Stimulated activated CD8-positive, alpha-beta memory T cell treated with anti-CD3 and anti-CD28 coated beads, Interleukin-15, amount 100 ng/mL, for 1 hour (primary cell): ENCODE results near the gene CACNA2D3.

Experiments used
- DNase-seq: peaks from one replicate; pipeline ENCODE4 v3.0.0-alpha.2; 2020; ENCODE audit warnings: low read depth

The CACNA2D3 gene

DNA sequence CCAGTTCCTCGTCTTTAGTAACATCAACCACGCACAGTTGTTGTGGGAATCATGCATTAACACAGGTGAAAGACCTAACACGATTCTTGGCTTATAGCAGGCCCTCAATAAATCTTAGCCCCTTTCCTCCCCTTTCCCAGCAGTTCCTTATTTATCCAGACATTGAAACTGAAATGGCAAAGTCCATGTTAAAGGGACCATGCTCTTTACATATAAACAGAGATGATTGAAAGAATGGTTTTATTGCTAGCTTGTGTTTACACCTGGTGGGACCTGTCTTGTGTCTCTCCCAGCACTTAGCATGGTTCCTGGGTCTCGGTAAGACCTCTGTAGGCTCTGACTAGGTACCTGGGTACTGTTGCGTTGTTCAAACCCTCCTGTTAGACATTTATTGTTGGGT is 553.7 kb downstream of the CACNA2D3 start:
- no peak for DNase-seq

DNA sequence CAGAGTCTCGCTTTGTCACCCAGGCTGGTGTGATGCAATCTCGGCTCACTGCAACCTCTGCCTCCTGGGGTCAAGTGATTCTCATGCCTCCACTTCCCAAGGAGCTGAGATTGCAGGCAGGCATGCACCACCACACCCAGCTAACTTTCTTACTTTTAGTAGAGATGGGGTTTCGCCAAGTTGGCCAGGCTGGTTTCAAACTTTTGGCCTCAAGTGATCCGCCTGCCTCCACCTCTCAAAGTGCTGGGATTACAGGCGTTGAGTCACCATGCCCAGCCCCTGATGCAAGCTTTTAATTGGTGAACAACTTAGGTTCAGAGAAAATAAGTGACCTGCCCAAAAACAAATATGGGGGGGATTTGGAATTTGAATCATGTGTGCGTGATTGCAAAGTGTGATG is 559.4 kb downstream of the CACNA2D3 start:
- no peak for DNase-seq

DNA sequence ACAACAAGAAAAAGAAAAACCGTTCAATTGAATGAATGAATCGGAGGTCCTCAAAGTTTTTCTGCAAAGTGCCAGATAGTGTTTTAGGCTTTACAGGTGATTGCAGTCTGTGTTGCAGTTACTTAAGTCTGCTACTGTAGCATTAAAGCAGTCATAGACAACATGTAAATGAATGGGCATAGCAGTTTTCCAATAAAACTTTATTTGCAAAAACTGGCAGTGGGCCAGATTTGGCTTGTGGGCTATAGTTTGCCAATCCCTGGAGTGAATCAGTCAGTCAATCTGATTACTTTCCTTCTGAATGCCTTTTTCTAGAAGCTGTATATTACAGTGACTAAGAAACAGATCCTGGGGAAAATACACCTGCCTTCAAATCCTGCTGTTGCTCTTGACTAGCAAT is 562.9 kb downstream of the CACNA2D3 start:
- no peak for DNase-seq

DNA sequence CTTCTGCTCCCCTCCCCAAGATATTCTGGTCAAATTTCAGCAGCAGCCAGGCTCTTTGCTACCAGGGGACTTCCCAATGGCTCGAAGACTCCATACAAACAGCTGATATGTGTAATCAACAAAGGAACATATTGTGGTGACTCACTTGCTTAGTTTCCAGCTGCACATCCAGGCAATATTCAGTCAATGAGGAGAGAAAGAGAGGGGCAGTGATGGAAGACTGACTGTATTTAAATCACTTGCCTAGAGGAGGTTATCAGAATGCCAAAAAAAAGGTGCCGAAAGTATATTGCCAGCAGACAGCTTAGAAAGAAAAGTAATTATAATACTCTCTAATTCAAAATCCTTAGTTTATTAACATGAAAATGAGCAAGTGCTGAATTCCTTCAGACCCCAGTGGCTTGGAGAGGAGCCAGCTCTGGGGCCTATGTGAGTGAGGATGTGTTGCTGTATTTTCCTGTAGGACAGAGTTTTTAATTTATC is 569.0 kb downstream of the CACNA2D3 start:
- DNase-seq: no peak

DNA sequence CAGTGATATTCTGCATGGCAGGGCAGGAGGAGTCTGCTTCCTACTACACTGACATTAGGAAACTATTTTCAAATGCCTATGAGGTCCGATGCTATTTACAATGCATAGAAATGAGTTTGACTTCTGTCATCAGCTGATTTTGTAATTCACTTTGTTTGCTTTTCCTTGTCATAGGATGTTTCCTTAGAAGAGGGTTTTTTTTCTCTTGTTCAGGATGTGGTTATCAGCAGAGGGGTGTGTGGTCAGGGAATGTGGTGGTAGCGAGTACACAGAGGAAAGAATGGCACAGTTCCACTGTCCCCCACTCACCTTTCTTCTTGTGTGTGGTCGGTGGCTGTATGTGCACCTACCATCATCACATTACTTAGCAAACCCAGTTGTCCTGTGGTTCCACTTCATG is 574.0 kb downstream of the CACNA2D3 start:
- DNase-seq: no peak

DNA sequence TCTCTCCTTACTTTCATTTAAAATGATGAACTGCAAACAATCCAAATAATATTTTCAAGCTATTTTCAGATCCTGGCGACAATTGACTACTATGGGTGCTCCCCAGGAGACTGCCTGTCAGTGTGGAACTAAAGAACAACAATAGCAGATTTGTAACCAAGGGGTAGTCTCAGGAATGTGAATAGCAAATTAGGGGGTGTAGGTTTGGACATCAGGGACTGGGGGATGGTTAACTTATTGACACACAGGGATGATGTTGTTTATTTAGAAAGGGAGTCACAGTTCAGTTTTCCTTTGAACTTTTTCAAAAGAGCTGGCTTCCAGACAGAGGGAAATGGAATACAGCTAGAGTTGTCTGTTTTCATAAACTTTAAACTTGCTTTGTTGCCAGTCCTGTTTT is 575.7 kb downstream of the CACNA2D3 start:
- no peak for DNase-seq

DNA sequence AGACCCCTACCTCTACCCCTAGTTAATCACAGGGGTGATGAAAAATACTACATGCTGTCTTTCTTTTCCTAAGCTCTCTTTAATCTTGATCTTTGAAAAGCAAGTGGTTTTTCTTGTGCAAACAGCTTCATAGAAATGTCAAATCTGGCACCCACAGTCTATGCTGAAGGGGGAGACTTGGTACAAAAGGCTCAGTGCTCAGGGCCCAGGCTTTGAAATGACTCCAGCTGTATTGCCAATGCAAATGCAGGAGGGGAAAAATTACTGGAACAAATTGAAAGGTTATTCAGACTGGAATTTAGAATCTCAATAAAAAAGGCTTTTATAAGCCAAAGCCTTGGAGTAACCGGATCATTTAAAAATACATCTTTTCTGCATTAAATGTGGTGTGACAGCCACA is 581.6 kb downstream of the CACNA2D3 start:
- DNase-seq: no peak

DNA sequence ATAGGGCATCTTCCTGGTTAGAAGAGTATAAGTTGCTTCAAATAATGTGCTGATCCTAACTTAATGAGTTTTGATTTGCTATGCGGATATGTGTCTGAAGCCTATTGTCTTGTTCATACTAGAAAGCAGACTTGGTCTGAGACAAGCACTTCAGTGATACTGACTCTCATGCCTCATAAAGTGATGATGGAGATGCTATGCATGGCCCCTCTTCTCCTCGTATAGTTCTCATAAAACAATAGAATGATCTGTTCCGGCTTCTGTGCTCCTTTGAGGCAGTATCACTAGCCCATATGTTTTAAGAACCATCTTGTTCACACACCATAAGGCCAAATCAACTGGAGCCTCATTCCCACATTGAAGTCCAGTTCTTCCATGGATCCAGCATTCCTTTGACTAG is 583.4 kb downstream of the CACNA2D3 start:
- DNase-seq: no peak

DNA sequence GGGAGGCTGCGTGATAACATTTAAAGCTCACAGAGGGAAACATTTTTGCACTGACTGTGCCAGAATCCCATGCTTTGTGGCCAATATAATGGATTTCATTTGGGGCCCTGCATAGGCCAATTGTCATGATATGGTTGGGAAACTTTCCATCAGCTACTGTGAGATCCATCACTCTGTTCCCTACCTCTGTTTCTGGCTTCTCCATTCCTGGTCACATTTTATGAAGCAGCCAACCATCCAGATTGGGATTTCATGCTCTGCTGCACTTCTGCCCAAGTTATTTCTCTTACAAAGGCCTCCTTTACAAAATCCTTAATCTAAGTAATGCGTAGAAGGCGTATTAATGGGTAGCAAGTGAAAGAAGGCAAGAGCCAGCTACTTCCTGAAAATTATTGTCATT is 584.4 kb downstream of the CACNA2D3 start:
- no peak for DNase-seq

DNA sequence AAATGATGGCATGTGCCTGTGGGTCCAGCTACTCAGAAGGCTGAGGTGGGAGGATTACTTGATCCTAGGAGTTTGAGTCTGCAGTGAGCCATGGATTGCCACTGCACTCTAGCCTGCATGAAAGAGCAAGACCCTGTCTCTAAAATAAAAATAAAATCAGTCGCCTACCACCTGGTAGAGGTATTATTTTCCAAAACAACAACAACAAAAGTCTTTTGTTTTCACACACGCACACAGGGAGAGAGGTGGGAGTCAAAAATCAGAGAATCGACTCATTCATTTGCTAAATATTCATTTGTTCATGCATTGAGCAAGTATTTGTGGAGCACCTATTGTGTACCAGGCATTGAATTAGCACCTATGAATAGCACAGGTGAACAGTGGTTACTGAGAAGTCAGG is 587.4 kb downstream of the CACNA2D3 start:
- DNase-seq: no peak

DNA sequence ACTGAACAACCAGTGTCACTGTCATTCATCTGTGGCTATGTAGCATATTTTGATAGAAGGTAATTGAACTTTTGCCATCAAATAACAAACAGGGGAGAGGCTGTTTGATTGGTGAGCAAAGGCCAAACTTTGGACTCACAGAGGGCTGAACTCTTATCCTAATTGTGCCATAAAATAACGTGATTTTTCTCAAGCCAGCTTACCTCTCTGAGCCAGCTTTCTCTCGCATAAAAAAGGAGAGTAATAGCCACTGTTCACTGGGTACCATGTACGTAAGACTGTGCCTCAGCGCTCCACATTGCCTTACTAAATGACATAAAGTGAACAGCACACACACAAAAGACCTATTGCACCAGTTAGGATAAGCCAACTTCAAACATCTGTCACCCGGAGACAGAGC is 588.6 kb downstream of the CACNA2D3 start:
- no peak for DNase-seq

DNA sequence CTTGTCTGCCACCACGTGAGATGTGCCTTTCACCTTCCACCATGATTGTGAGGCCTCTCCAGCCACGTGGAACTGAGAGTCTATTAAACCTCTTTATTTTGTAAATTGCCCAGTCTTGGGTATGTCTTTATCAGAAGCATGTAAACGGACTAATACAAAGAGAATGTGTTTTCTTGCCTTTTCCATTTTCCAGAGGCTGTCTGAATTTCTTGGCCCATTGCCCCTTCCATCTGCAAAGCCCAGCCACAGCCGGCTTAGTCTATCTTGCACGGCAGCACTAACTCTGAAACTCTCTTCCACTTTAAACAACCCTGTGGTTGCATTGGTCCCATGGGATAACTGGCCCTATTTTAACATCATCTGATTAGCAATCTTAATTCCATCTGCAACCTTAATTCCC is 590.2 kb downstream of the CACNA2D3 start:
- DNase-seq: no peak

DNA sequence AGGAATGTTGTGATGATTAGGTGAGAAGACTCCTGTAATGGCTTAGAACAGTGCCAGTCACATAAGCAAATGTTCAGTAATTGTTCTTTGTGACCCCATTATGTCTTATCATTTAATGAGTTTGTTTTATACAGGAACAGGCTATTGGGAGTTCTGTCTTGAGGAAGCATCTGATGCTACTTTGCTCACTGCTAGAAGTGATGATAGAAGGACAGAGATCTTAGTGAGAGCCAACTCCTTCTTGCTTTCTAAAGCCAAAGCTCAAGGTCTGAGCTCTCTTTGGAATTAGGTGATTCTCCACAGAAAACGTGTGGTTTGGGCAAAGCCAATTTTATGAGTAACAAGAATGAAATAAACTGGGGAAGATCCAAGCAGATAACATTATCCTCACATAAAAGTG is 590.7 kb downstream of the CACNA2D3 start:
- DNase-seq: no peak

DNA sequence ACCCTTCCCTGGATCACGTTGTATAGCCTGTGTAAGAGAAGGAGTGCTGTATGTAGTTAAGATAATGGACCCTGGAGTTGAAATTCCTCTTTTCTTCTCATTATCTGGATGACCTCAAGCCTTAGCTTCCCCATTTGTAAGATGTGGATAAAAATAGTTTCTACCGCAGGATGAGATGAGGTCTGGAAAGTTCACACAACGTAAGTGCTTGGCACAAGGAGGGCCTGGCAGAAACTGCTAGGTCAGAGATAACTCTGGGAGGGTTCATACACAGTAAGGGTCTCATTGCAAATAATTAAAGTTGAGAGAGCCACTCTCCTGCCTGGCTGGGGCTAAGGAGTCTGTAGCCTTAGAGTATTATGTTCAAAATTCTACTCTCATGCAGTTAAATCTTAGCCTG is 591.1 kb downstream of the CACNA2D3 start:
- no peak for DNase-seq

DNA sequence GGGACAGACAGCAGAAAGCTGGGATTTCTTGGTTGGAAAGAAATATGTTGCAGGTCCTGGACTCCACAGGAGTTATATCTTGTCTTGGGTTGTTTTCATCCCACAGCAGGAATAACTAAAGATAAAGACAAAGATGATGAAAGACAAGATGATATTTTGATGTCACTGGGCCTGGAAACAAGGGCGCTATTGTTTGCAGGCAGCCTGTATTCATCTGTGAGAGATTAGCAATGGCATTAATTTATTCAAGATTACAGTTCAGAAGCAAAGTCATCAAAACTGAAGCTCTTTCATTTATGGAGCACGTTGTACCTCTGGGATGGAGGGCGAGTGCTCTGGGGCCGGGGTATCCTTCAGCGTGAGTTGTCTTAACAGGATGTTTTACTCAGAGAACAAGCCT is 591.7 kb downstream of the CACNA2D3 start:
- DNase-seq: no peak

DNA sequence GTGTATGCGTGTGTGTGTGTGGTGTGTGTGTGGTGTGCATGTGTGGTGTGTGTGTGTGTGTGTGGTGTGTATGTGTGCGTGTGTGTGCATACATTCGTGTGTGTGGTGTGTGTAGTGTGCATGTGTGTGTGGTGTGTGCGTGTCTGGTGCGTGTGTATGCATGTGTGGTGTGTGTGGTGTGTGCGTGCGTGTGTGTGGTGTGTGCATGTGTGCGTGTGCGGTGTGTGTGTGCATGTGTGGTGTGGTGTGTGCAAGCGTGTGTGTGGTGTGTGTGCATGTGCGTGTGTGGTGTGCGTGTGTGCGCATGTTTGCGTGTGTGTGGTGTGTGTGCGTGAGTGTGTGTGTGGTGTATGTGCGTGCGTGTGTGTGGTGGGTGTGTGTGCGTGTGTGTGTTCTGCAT is 595.2 kb downstream of the CACNA2D3 start:
- DNase-seq: no peak

DNA sequence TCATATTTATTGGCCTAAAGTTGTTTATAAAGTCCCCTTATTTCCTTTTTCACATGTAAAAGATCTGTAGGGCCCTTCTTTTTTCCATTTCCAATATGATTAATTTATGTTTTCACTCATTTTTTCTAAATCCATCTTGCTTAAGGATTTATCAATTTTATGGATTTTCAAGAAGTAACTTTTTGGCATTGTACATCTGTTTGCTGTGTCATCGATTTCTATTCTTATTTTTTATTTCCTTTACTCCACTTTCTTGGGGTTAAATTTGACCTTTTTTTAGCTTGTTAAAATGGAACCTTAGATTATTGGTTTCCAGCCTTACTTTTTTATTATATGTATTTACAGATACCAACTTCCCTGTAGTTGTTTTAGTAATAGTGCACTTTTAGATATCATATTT is 597.6 kb downstream of the CACNA2D3 start:
- no peak for DNase-seq

DNA sequence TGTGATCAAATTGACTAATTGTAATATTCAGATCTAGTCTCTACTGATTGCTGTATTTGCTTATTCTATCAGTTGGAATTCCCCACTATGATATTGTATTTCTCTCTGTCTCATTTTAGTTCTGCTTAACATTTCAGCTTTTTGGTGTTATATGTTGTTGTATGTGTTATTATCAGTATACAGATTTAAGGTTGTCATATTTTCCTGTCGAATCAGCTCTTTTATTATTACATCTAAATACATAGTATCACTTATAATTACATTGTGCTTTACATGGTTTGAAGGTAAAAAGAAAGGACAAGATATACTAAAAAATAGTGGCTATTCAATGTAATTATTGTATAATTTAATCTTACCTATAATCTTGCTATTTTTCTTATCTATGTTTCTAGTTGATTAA is 598.3 kb downstream of the CACNA2D3 start:
- no peak for DNase-seq

DNA sequence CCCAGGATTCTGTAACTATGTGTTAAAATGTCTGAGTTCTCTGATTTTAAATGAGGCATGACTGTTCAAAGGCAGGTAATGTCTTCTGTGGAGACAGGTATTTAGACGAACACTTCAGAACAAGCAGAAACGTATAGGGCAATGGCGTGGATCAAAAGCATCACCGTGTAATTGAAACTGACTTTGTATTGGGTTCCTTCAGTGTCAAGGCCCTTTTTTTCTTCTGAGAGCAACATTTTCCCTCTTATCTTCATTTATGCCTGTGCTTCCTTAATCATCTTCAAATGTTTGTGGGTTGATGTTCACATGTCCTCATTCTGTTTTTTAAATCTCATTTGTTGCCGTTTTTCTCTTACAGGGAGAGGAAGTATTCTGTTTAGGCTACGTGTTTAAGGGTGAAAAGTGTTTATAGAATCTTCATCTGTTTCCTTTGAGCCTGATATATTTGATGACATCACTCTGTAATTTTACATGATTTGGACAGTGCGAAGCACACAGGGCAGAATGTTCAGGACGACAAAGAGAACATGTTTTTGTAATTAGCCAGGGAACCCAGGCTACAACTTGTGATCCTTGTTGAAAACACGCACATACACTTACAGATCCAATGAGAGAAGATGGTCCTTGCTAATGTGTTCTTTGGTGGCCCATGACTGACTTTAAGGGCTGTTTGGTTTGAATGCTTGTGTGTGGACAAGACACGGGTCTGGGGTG is 609.5 kb downstream of the CACNA2D3 start:
- no peak for DNase-seq

DNA sequence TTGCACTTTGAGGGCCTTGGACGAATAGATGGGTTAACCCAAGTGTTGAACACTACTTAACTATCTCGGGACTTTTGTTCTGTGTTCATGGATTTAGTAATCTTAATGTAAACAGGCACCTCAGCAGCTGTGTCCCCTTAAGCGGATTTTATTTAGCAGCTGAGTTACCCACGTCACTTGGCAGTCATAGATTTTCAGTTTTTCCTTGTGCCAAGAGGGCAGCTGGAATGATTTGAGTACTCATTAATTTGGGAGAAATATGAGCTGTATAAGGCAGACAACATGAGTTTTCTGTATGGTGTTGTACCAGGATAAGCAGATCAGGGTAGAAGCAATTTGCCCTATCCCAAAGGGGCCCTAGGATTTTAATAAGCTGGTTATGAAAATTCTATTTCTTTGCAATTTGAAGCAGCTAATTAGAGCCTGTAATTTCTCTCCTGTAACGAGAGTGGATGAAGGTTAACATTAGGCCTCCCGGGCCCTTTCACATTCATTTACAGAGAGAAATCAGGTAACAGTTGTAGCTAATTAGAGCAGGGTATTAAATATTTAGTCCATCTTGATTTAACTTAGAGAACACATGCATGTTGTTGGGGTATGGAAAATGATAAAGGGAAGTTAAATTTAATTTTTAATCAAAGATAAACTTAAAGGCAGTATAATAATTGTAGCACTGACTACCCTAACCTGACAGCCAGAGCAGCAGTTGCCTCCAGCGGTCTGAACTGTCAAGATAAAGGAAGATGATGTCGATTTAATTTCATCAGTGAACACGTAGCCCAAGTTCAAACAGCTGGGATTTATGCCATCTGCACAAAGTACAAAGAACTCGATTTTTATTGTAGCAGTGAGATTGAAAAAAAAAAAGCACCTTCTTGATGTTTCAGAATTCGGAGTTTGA is 611.0 kb downstream of the CACNA2D3 start:
- no peak for DNase-seq

DNA sequence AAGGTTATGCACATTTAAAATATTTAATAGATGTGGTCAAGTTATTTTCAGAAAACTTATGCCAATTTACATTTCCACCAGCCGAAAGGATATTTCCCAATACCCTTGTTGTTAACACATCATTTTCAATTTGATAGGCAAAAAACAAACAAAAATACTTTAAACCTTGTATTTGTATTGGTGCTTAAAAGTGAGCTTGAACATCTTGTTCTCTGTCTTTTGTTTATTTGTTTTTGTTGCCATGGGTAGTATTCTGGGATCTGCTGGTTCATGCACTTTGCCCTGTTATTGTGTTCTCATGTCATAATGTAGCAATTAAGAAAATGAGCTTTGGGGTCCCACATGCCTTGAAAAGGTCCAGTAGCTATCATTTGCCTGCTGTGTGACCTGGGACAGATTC is 614.1 kb downstream of the CACNA2D3 start:
- no peak for DNase-seq

DNA sequence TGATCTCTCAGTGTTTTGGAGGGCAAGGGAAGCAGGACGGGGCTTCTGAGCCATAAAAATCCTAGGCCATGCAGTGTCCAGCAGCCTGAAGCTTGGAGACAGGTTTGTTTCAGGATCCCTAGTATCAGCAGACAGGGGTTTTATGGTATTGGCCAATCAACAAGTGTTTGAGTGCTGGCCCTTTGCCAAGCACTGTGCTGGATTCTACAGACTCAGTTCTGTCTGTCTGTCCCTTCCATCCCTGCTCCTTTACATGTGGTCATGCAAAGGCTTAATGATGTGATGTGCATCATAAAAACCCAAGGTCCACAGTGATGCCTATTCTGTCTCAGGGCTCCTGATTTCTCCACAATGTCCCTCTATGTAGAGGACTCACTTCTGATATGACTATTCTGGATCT is 621.4 kb downstream of the CACNA2D3 start:
- no peak for DNase-seq

DNA sequence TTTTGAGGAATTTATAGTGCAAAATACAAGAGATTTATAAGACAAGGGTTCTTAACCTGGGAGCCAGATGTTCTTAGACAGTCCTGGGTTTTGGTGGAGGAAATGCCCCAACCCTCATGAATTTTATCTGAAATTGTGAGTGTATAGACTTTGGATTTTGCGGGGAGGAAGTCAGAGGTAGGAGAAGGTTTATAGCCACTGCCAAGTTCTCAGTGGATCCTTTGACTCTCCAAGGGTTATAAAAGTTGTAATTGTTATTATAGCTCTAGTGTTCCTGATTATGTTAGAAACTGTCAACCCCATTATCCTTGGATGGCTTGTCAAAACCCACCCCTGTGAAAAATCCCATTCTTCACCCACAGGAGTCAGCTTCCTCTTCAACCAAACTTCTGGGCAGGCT is 621.9 kb downstream of the CACNA2D3 start:
- DNase-seq: no peak

DNA sequence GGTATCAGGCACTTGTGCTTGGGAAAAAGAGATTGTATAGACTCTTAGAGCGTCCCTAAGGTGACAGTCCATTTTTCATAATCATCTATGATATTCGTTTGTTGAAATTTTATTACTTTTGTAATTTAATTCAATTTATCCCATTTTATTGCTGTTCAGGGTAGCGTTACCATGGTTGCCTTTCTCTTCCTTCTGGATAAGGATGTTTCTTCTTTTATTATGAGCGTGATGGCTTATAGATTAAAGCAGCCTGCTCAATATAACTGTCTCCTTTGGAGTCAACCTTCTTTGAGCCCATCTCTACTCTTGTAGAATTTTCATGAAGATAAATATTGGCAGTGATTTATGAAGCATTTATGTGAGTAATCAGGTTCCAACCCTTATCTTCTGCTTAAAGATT is 623.5 kb downstream of the CACNA2D3 start:
- no peak for DNase-seq
